Choroid plexus epithelial cell (primary cell): ENCODE measurements around the gene TBC1D9B.
"Not testable (repeated sequence)": the region's sequence is repeated elsewhere in the genome, so short reads cannot be mapped to it uniquely, and the experiment has no call there.

ENCODE experiments used
- DNase-seq: peaks from one replicate; pipeline ENCODE4 v3.0.0-alpha.2; 2010; ENCODE audit warnings: low read depth
- H3K4me3 ChIP-seq: 2 replicates; pipeline ENCODE4 v1.5.1; 2011; ENCODE audit warnings: low read depth, mild to moderate bottlenecking, control low read depth, low read length, moderate library complexity
- CTCF ChIP-seq: conservative IDR thresholded peaks from 2 replicates; pipeline ENCODE4 v1.5.1; 2011; ENCODE audit warnings: low read depth, mild to moderate bottlenecking, control low read depth, inconsistent platforms, low read length, moderate library complexity

The TBC1D9B gene

DNA sequence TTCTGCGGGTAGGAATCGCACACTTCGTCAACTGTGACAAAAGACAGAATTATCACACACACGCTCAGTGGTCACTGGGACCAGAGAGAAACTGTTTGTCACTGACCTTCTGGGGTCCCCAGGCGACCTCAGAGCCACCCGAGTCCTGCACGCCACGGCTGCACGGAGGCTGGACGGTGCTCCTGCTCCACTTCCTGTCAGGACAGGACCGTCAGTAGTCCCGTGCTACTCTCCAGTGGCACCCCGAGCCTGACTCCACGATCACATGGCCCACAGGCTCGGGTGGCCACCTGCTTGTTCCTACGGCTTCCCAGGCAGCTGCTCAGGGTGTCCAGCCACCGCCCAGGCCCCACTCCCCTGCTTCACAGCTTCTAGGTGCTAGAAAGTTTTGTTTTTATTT lies 66.9 kb downstream of the TBC1D9B start:
- TF ChIP-seq CTCF: no peak
- H3K4me3 ChIP-seq: no peak overlapping the region
- DNase-seq: no peak

- no peak for TF ChIP-seq CTCF
- no peak for DNase-seq
- no peak overlapping the region for H3K4me3 ChIP-seq
Observed at GRCh38 chr5:179840321-179840720, 67.4 kb downstream of the TBC1D9B start.

DNA sequence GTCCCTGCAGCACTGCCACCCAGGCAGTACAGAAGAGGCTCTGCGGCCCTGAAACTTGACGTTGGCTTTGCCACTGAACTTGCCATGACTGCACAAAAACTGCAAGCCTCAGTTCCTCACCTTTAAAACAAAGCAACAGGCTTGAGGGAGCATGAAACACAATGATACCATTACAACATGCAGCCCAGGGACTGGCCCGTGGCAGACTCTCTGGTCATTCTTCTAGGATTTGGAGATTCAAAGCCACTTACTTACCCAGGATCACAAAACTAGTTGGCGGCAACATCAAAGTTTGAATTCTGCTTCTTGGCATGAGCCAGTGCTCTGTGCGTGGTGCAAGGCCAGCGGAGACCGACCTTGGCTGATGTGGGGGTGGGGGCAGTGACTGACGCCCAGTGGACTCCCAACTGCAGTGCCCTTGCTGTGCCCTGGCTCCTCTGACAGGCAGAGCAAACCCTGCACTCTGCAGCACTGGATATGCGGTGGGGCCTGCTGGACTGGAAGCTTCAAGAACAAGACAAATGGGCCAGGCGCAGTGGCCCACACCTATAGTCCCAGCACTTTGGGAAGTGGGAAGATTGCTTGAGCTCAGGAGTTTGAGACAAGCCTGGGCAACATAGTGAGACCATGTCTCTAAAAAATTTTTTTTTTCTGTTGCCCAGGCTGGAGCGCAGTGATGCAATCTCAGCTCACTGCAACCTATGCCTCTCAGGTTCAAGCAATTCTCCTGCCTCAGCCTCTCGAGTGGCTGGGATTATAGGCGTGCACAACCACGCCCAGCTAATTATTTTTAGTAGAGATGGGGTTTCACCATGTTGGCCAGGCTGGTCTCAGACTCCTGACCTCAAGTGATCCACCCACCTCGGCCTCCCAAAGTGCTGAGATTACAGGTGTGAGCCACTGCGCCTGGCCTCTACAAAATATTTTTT lies 68.1 kb downstream of the TBC1D9B start:
- no peak for TF ChIP-seq CTCF
- peak; percentile 51 for DNase-seq
- no peak overlapping the region for H3K4me3 ChIP-seq

DNA sequence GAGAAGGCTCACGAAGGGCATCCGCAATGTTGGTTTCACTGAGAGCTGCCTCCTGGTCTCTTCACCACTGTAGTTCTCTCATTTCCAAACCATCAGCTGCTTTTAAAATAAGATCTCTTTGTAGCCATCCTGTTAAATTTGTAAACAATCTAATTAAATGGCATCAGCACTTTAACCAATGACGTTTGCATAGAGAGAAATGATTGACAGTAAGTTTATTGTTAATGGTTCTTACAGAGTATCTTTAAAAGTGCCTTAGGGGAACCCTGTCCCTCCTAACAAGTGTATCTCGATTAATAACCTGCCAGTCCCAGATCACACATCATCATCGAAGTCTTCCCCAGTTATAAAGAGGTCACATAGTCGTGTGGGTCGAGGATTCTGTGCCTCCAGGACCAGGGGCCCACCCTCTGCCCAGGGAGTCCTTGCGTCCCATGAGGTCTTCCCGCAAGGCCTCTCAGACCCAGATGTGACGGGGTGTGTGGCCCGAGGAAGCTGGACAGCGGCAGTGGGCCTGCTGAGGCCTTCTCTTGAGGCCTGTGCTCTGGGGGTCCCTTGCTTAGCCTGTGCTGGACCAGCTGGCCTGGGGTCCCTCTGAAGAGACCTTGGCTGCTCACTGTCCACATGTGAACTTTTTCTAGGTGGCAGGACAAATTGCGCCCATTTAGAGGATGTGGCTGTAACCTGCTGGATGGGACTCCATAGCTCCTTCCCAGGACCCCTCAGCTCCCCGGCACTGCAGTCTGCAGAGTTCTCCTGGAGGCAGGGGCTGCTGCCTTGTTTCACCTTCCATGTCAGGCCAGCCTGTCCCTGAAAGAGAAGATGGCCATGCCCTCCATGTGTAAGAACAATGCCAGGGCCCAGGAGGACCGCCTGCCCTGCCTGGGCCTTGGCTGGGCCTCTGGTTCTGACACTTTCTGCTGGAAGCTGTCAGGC lies 70.4 kb downstream of the TBC1D9B start:
- no peak overlapping the region for H3K4me3 ChIP-seq
- TF ChIP-seq CTCF: no peak
- DNase-seq: no peak

GRCh38 chr5:179836225-179837019 lies 71.3 kb downstream of the TBC1D9B start:
- DNase-seq: peak; percentile 78
- TF ChIP-seq CTCF: no peak
- H3K4me3 ChIP-seq: no peak overlapping the region

DNA sequence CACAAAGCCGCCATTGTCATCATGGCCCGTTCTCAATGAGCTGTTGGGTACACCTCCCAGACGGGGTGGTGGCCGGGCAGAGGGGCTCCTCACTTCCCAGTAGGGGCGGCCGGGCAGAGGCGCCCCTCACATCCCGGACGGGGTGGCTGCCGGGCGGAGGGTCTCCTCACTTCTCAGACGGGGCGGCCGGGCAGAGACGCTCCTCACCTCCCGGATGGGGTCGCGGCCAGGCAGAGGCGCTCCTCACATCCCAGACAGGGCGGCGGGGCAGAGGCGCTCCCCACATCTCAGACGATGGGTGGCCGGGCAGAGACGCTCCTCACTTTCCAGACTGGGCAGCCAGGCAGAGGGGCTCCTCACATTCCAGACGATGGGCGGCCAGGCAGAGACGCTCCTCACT lies 72.8 kb downstream of the TBC1D9B start:
- not testable (repeated sequence) for H3K4me3 ChIP-seq

GRCh38 chr5:179834120-179834519 lies 73.6 kb downstream of the TBC1D9B start:
- no peak for TF ChIP-seq CTCF
- peak; percentile 7 for DNase-seq
- no peak overlapping the region for H3K4me3 ChIP-seq

More for the DNA sequence above, 72.8 kb downstream of the TBC1D9B start:
- not testable (repeated sequence) for DNase-seq
